ENCODE results near the gene MSH5. TPM values are rescaled to one million over a fixed set of nuclear protein-coding genes. Genes with fewer than 3 reads are reported as not detected.

MSH5 gene
- polyA plus RNA-seq, 2 of the 4 experiments (the other 2 are of a cell fraction) = 17.4 to 36.5 TPM

DNA sequence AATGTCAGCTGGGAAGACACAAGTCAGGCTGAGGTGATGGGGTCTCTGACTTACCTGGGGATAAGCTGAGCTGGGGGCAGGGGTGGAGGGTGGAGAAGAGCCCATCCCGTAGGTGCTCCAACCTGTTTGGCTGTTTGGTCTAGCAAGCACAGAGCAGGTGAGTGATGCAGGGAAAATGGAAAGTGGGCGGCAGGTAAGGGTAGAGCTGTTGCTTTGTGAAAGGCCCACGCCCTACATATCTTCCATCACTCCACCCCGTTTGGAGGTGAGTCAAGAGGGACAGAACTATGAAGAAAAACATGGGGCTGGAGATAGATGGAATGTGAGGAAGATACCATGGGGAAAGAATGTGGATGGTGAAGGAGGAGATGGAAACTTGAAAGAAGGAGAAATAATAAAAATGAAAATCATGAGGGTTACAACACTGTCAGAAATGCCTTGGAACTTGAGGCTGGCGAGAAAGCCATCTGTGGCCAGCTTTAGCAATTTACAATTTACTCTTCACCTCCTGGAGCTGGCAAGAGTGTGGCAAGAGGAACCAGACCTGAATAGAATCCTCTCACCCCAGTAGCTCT, 19.5 kb upstream of the MSH5 start:
- ChIA-PET CTCF (interaction anchor here (0.6 kb wide), 2 partner anchors 83 to 371 kb away, joined by 3 to 4 read pairs; no protein-coding TSS in a partner anchor), POLR2A (no interaction called here)
- TF ChIP-seq SMC3 (IDR thresholded peaks at IDR 0.05) = no peak
- TF ChIP-seq FOXS1 (CRISPR knock-in tag; IDR thresholded peaks at IDR 0.05) = no peak
- no peak for TF ChIP-seq NFE2L2 (conservative IDR thresholded peaks at IDR 0.05; ENCODE audit: low read length)
- no peak for TF ChIP-seq FOSL2 (IDR thresholded peaks at IDR 0.05)
- no peak for TF ChIP-seq FOSL2 (CRISPR knock-in tag; IDR thresholded peaks at IDR 0.05)
- no peak for TF ChIP-seq POLR2A (IDR thresholded peaks at IDR 0.05; ENCODE audit: low read length)
- no peak for TF ChIP-seq EHMT2 (IDR thresholded peaks at IDR 0.05; ENCODE audit: low read depth)
- TF ChIP-seq, protein P1, sequence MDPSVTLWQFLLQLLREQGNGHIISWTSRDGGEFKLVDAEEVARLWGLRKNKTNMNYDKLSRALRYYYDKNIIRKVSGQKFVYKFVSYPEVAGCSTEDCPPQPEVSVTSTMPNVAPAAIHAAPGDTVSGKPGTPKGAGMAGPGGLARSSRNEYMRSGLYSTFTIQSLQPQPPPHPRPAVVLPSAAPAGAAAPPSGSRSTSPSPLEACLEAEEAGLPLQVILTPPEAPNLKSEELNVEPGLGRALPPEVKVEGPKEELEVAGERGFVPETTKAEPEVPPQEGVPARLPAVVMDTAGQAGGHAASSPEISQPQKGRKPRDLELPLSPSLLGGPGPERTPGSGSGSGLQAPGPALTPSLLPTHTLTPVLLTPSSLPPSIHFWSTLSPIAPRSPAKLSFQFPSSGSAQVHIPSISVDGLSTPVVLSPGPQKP (IDR thresholded peaks at IDR 0.05; ENCODE audit: low read depth, low read length) = no peak
- TF ChIP-seq ZNF302 (CRISPR knock-in tag; IDR thresholded peaks at IDR 0.05) = no peak
- TF ChIP-seq GATA3 (IDR thresholded peaks at IDR 0.05; ENCODE audit: borderline replicate concordance) = no peak
- TF ChIP-seq KDM1A (IDR thresholded peaks at IDR 0.05; ENCODE audit: low read depth) = no peak
- TF ChIP-seq CEBPB (IDR thresholded peaks at IDR 0.05) = no peak
- no peak for TF ChIP-seq ZC3H11A (IDR thresholded peaks at IDR 0.05)
- no peak for TF ChIP-seq CHD4 (IDR thresholded peaks at IDR 0.05; ENCODE audit: borderline replicate concordance)
- no peak for TF ChIP-seq CHD2 (IDR thresholded peaks at IDR 0.05; ENCODE audit: low read length, partially characterized antibody)
- TF ChIP-seq PHF8 (IDR thresholded peaks at IDR 0.05; ENCODE audit: borderline replicate concordance, low read depth) = no peak
- no peak overlapping the region for H3K27ac ChIP-seq
- DNase-seq (ENCODE audit: low read depth in 1 of 2, low spot score in 1 of 2) (no peak), FAIRE-seq (no peak), ATAC-seq (no peak)
- H3K9me3 ChIP-seq = no peaks in the 10 kb centered on the region
- no peaks in the 10 kb centered on the region for H3K4me1 ChIP-seq
- H3K4me3 ChIP-seq = no peak overlapping the region
- 65% methylated on average over 5 of the region's 5 CpGs for WGBS (ENCODE audit: missing lambda C conversion rate)
- H3K4me2 ChIP-seq = no peak overlapping the region

- TF ChIP-seq ZSCAN20 (CRISPR knock-in tag; IDR thresholded peaks at IDR 0.05) (no peak), NR3C1 (IDR thresholded peaks at IDR 0.05) (no peak), HOXA7 (CRISPR knock-in tag; IDR thresholded peaks at IDR 0.05) (no peak), HOXB5 (CRISPR knock-in tag; IDR thresholded peaks at IDR 0.05) (no peak)
- ATAC-seq = no peak
- Histone ChIP-seq H3K4me3 (no peak within 1 kb of the TSS), H3K9me3 (no peaks in the 10 kb centered on the region), H3K4me1 (no peaks in the 10 kb centered on the region), H3K27ac (no peak within 1 kb of the TSS), H3K4me2 (no peak within 1 kb of the TSS)
- no peak for FAIRE-seq
- POLR2A ChIA-PET = no interaction called here
- 54% methylated on average over 4 of the region's 4 CpGs for WGBS (ENCODE audit: missing lambda C conversion rate)
- no peak for DNase-seq (ENCODE audit: low read depth in 1 of 2, low spot score in 1 of 2)
- CTCF ChIA-PET = interaction anchor here (0.9 to 1.6 kb wide), 3 partner anchors 9 to 109 kb away, joined by 3 to 6 read pairs (median 3); no protein-coding TSS in a partner anchor
Measured at GRCh38 chr6:31721351-31722020, 18.3 kb upstream of the MSH5 start, which contains the start of gene LY6G6C. TSS of gene LY6G6C (minus strand) at chr6:31721746. CDS start at chr6:31721679, 67 bp downstream.

- Histone ChIP-seq H3K27ac (no peak overlapping the region), H3K4me2 (no peak overlapping the region), H3K9me3 (no peaks in the 10 kb centered on the region), H3K4me3 (no peak overlapping the region), H3K4me1 (no peaks in the 10 kb centered on the region)
- FAIRE-seq (no peak), ATAC-seq (no peak), DNase-seq (ENCODE audit: low read depth in 1 of 2, low spot score in 1 of 2) (no peak)
- ChIA-PET CTCF (interaction anchor here (0.9 to 1.6 kb wide), 4 partner anchors 9 to 108 kb away, joined by 3 to 6 read pairs (median 4); no protein-coding TSS in a partner anchor), POLR2A (no interaction called here)
- 58% methylated on average over 3 of the region's 3 CpGs for WGBS (ENCODE audit: missing lambda C conversion rate)
- TF ChIP-seq ZSCAN20 (CRISPR knock-in tag; IDR thresholded peaks at IDR 0.05) (no peak), TP53 (CRISPR knock-in tag; IDR thresholded peaks at IDR 0.05) (no peak), JUNB (IDR thresholded peaks at IDR 0.05) (no peak), CTCF (IDR thresholded peaks at IDR 0.05) (no peak), RCOR1 (IDR thresholded peaks at IDR 0.05; ENCODE audit: low read depth, low read length) (no peak), KDM1A (IDR thresholded peaks at IDR 0.05; ENCODE audit: low read depth) (no peak), CEBPB (IDR thresholded peaks at IDR 0.05) (no peak), CBX8 (IDR thresholded peaks at IDR 0.05) (no peak), HDAC2 (IDR thresholded peaks at IDR 0.05) (no peak), FOSB (CRISPR knock-in tag; IDR thresholded peaks at IDR 0.05) (no peak), GATA3 (IDR thresholded peaks at IDR 0.05; ENCODE audit: borderline replicate concordance) (no peak), HOXA7 (CRISPR knock-in tag; IDR thresholded peaks at IDR 0.05) (no peak)
- TF ChIP-seq, protein P2, sequence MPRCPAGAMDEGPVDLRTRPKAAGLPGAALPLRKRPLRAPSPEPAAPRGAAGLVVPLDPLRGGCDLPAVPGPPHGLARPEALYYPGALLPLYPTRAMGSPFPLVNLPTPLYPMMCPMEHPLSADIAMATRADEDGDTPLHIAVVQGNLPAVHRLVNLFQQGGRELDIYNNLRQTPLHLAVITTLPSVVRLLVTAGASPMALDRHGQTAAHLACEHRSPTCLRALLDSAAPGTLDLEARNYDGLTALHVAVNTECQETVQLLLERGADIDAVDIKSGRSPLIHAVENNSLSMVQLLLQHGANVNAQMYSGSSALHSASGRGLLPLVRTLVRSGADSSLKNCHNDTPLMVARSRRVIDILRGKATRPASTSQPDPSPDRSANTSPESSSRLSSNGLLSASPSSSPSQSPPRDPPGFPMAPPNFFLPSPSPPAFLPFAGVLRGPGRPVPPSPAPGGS (IDR thresholded peaks at IDR 0.05) = no peak
Measured at GRCh38 chr6:31722173-31722572, 17.6 kb upstream of the MSH5 start.

All from A549 (cell line).